ENCODE measurements around the gene CREBBP. TPM values are rescaled to one million over a fixed set of nuclear protein-coding genes. Genes with fewer than 3 reads are reported as not detected.

The CREBBP gene
- total and polyA plus RNA-seq, 2 donors (not counting 3 experiments of a cell fraction or from before 2014, with no cell fraction given), result 13.8 to 72.7 TPM

DNA sequence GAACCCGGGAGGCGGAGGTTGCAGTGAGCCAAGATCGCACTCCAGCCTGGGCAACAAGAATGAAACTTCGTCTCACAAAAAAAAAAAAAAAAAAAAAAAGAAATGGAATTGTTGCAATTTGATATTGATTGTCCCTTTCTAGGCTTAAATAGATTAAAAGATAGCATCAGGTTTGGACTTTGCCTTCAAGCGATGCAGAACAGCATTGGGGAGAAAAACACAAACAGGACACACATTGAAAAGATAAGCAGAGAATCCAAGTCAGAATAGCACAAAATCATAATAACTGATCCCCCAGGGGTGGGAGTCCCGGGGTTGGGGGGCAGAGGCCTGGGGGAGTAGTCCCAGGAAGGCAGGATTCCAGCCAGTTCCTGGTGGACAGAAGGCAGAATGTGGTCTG, 3.9 kb upstream of the CREBBP start:
- Histone ChIP-seq H3K27ac (ENCODE audit: insufficient read depth, low read depth, low read length) (no peak overlapping the region), H3K79me2 (ENCODE audit: control insufficient read depth, insufficient read depth, low read length) (peaks cover 4% of the 10 kb centered on the region), H3K9ac (replicated peaks; ENCODE audit: extremely low read depth, insufficient read depth, low read length) (no peak overlapping the region), H4K20me1 (replicated peaks; ENCODE audit: control insufficient read depth, extremely low read depth, insufficient read depth, low read length) (no peaks in the 10 kb centered on the region), H3K9me1 (replicated peaks; ENCODE audit: control insufficient read depth, extremely low read depth, insufficient read depth, low read length) (no peaks in the 10 kb centered on the region), H3K4me2 (ENCODE audit: insufficient read depth, low read length) (no peak overlapping the region), H3K36me3 (ENCODE audit: control insufficient read depth in 2 of 2, extremely low read depth in 1 of 2, insufficient read depth in 2 of 2, low read length in 2 of 2) (no peaks in the 10 kb centered on the region), H3K9me3 (replicated peaks; ENCODE audit: control insufficient read depth, insufficient read depth, low read length) (no peaks in the 10 kb centered on the region), H2AFZ (ENCODE audit: low read depth, low read length) (no peak overlapping the region), H3K4me1 (ENCODE audit: control insufficient read depth, extremely low read depth, insufficient read depth, low read length) (peaks cover 5% of the 10 kb centered on the region), H3K27me3 (ENCODE audit: control insufficient read depth in 2 of 2, insufficient read depth in 2 of 2, low read length in 2 of 2) (no peaks in the 10 kb centered on the region), H3K4me3 (replicated peaks in 1 of 3; ENCODE audit: insufficient read depth in 1 of 3, low read depth in 1 of 3, low read length in 3 of 3) (no peak overlapping the region)
- intact Hi-C loops (cut with micrococcal nuclease) (loop anchor here (5.0 kb wide), 1 partner anchor 368 kb away; no protein-coding TSS in a partner anchor), dilution Hi-C loops (cut with MboI; ENCODE audit: extremely low pct_ligation_motif_present, low sequenced_read_pairs) (no loop called here)
- ChIA-PET POLR2A (no interaction called here), CTCF (no interaction called here)
- TF ChIP-seq GATA2 (IDR thresholded peaks at IDR 0.05; ENCODE audit: insufficient read depth, insufficient read length, low read depth, low read length), result no peak
- TF ChIP-seq MYC (IDR thresholded peaks at IDR 0.05; ENCODE audit: low read depth, low read length), result no peak
- BruUV-seq (replicated peaks), result no TSS peak
- FAIRE-seq, result no peak
- DNase-seq (ENCODE audit: low read depth, low spot score), result no peak

DNA sequence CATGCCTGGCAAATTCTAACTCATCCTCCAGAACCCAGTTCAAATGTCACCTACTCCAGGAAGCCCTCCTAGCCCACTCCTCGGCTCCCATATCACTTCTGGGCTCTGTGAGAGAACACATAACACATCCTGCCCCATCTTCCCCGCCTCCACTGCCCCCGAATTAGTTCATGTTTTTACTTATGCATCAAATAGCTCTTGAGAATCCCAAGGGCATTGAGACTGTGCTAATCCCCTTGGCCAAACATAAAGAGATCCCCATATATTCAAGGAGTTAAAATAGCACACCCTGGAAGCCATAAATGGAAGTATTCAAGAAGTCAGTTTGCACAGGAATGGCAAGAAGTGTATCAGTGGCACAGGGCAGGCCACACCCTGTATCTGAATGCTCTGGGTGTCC, 2.0 kb upstream of the CREBBP start:
- intact Hi-C loops (cut with micrococcal nuclease) (loop anchor here (5.0 kb wide), 1 partner anchor 370 kb away; no protein-coding TSS in a partner anchor), dilution Hi-C loops (cut with MboI; ENCODE audit: extremely low pct_ligation_motif_present, low sequenced_read_pairs) (no loop called here)
- Histone ChIP-seq H3K27ac (ENCODE audit: insufficient read depth, low read depth, low read length) (no peak overlapping the region), H3K9me1 (replicated peaks; ENCODE audit: control insufficient read depth, extremely low read depth, insufficient read depth, low read length) (no peaks in the 10 kb centered on the region), H3K79me2 (ENCODE audit: control insufficient read depth, insufficient read depth, low read length) (peaks cover 23% of the 10 kb centered on the region), H3K4me2 (ENCODE audit: insufficient read depth, low read length) (no peak overlapping the region), H4K20me1 (replicated peaks; ENCODE audit: control insufficient read depth, extremely low read depth, insufficient read depth, low read length) (peaks cover 4% of the 10 kb centered on the region), H3K27me3 (ENCODE audit: control insufficient read depth in 2 of 2, insufficient read depth in 2 of 2, low read length in 2 of 2) (no peaks in the 10 kb centered on the region), H3K4me1 (ENCODE audit: control insufficient read depth, extremely low read depth, insufficient read depth, low read length) (peaks cover 8% of the 10 kb centered on the region), H3K9me3 (replicated peaks; ENCODE audit: control insufficient read depth, insufficient read depth, low read length) (no peaks in the 10 kb centered on the region), H3K4me3 (replicated peaks in 1 of 3; ENCODE audit: insufficient read depth in 1 of 3, low read depth in 1 of 3, low read length in 3 of 3) (no peak overlapping the region), H2AFZ (ENCODE audit: low read depth, low read length) (no peak overlapping the region), H3K36me3 (ENCODE audit: control insufficient read depth in 2 of 2, extremely low read depth in 1 of 2, insufficient read depth in 2 of 2, low read length in 2 of 2) (peaks cover 0 to 1% of the 10 kb centered on the region in 2 experiments), H3K9ac (replicated peaks; ENCODE audit: extremely low read depth, insufficient read depth, low read length) (no peak overlapping the region)
- POLR2A ChIA-PET, result no interaction called here
- DNase-seq (ENCODE audit: low read depth, low spot score) (no peak), FAIRE-seq (no peak)
- no TSS peak for BruUV-seq (replicated peaks)
- CTCF ChIA-PET, result interaction anchor here (1.0 kb wide), 1 partner anchor 11 kb away, joined by 3 read pairs; no protein-coding TSS in a partner anchor
- TF ChIP-seq FOS (IDR thresholded peaks at IDR 0.05; ENCODE audit: borderline replicate concordance, insufficient read depth, low read length) (no peak), POLR2AphosphoS5 (IDR thresholded peaks at IDR 0.05; ENCODE audit: insufficient read depth, low read depth, low read length) (no peak), MYC (IDR thresholded peaks at IDR 0.05; ENCODE audit: low read depth, low read length) (no peak), EZH2 (IDR thresholded peaks at IDR 0.05; ENCODE audit: borderline replicate concordance, low read depth, low read length, severe bottlenecking) (no peak), GATA2 (IDR thresholded peaks at IDR 0.05; ENCODE audit: insufficient read depth, insufficient read length, low read depth, low read length) (no peak), POLR2A (IDR thresholded peaks at IDR 0.05; ENCODE audit: low read depth, low read length) (no peak), JUN (IDR thresholded peaks at IDR 0.05; ENCODE audit: borderline replicate concordance, insufficient read depth, insufficient read length, low read depth) (no peak)
- TF ChIP-seq, protein P1, sequence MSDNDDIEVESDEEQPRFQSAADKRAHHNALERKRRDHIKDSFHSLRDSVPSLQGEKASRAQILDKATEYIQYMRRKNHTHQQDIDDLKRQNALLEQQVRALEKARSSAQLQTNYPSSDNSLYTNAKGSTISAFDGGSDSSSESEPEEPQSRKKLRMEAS (IDR thresholded peaks at IDR 0.05; ENCODE audit: insufficient read depth, insufficient read length), result no peak
- TF ChIP-seq, protein P2, sequence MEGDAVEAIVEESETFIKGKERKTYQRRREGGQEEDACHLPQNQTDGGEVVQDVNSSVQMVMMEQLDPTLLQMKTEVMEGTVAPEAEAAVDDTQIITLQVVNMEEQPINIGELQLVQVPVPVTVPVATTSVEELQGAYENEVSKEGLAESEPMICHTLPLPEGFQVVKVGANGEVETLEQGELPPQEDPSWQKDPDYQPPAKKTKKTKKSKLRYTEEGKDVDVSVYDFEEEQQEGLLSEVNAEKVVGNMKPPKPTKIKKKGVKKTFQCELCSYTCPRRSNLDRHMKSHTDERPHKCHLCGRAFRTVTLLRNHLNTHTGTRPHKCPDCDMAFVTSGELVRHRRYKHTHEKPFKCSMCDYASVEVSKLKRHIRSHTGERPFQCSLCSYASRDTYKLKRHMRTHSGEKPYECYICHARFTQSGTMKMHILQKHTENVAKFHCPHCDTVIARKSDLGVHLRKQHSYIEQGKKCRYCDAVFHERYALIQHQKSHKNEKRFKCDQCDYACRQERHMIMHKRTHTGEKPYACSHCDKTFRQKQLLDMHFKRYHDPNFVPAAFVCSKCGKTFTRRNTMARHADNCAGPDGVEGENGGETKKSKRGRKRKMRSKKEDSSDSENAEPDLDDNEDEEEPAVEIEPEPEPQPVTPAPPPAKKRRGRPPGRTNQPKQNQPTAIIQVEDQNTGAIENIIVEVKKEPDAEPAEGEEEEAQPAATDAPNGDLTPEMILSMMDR (IDR thresholded peaks at IDR 0.05; ENCODE audit: extremely low read depth in 1 of 2, insufficient read depth in 1 of 2, low read depth in 1 of 2, low read length in 2 of 2), result no peak

Data from endothelial cell of umbilical vein (primary cell).